ENCODE data around the gene HSPB9.
A peak's percentile ranks its signal among the peaks of the same experiment; 100 is the strongest.

The HSPB9 gene

GRCh38 chr17:42122371-42123303 is at the start of gene HSPB9:
TSS of gene HSPB9 (plus strand) at chr17:42122804. CDS start at chr17:42122851, 47 bp downstream.
- no peak within 1 kb of the TSS for H3K27ac ChIP-seq (ENCODE audit: low read depth, low read length)
- TF ChIP-seq EZH2phosphoT487 (conservative IDR thresholded peaks at IDR 0.05; ENCODE audit: low read length) (no peak), CTCF (IDR thresholded peaks at IDR 0.05; ENCODE audit: insufficient read depth, low read length, poor library complexity, severe bottlenecking) (no peak)
- H3K36me3 ChIP-seq (ENCODE audit: low read length): peaks cover 12% of the 10 kb centered on the region
- no peak within 1 kb of the TSS for H2AFZ ChIP-seq (ENCODE audit: low read depth, low read length, severe bottlenecking)
- H3K4me3 ChIP-seq (ENCODE audit: insufficient read depth, low read length, poor library complexity, severe bottlenecking): no peak within 1 kb of the TSS
- no peaks in the 10 kb centered on the region for H3K27me3 ChIP-seq (ENCODE audit: low read length)
- no peak within 1 kb of the TSS for H3K9ac ChIP-seq (ENCODE audit: low read length)
- no peaks in the 10 kb centered on the region for H3K9me2 ChIP-seq (replicated peaks; ENCODE audit: insufficient read depth, low read length)
- H3F3A ChIP-seq (ENCODE audit: insufficient read depth): 0 out of 2 replicates have a peak, but pooled peaks cover 7% of the 10 kb centered on the region
- H3K79me2 ChIP-seq (ENCODE audit: insufficient read depth, low read length): no peaks in the 10 kb centered on the region
- no peaks in the 10 kb centered on the region for H3K9me3 ChIP-seq (ENCODE audit: insufficient read depth, low read length)
- H3K4me2 ChIP-seq (ENCODE audit: low read depth, low read length, poor library complexity, severe bottlenecking): peak within 1 kb of the TSS; percentile 75
- no peaks in the 10 kb centered on the region for H4K20me1 ChIP-seq (ENCODE audit: low read depth, low read length)

- H3F3A ChIP-seq (ENCODE audit: insufficient read depth): no peaks in the 10 kb centered on the region
- no peak overlapping the region for H3K27ac ChIP-seq (ENCODE audit: low read depth, low read length)
- no peaks in the 10 kb centered on the region for H4K20me1 ChIP-seq (ENCODE audit: low read depth, low read length)
- H3K9ac ChIP-seq (ENCODE audit: low read length): no peak overlapping the region
- no peak overlapping the region for H3K4me2 ChIP-seq (ENCODE audit: low read depth, low read length, poor library complexity, severe bottlenecking)
- no peak overlapping the region for H3K4me3 ChIP-seq (ENCODE audit: insufficient read depth, low read length, poor library complexity, severe bottlenecking)
- no peaks in the 10 kb centered on the region for H3K9me3 ChIP-seq (ENCODE audit: insufficient read depth, low read length)
- no peaks in the 10 kb centered on the region for H3K36me3 ChIP-seq (ENCODE audit: low read length)
- no peak overlapping the region for H2AFZ ChIP-seq (ENCODE audit: low read depth, low read length, severe bottlenecking)
- no peak for TF ChIP-seq CTCF (IDR thresholded peaks at IDR 0.05; ENCODE audit: insufficient read depth, low read length, poor library complexity, severe bottlenecking)
- TF ChIP-seq EZH2phosphoT487 (conservative IDR thresholded peaks at IDR 0.05; ENCODE audit: low read length): no peak
- H3K27me3 ChIP-seq (ENCODE audit: low read length): no peaks in the 10 kb centered on the region
- H3K9me2 ChIP-seq (replicated peaks; ENCODE audit: insufficient read depth, low read length): no peaks in the 10 kb centered on the region
- no peaks in the 10 kb centered on the region for H3K79me2 ChIP-seq (ENCODE audit: insufficient read depth, low read length)
These were observed 46.8 kb upstream of the HSPB9 start for GRCh38 chr17:42075789-42076188.

GRCh38 chr17:42076797-42077559 is 45.6 kb upstream of the HSPB9 start:
- TF ChIP-seq EZH2phosphoT487 (conservative IDR thresholded peaks at IDR 0.05; ENCODE audit: low read length) (no peak), CTCF (IDR thresholded peaks at IDR 0.05; ENCODE audit: insufficient read depth, low read length, poor library complexity, severe bottlenecking) (no peak)
- H3K4me3 ChIP-seq (ENCODE audit: insufficient read depth, low read length, poor library complexity, severe bottlenecking): no peak overlapping the region
- H4K20me1 ChIP-seq (ENCODE audit: low read depth, low read length): no peaks in the 10 kb centered on the region
- no peaks in the 10 kb centered on the region for H3K9me3 ChIP-seq (ENCODE audit: insufficient read depth, low read length)
- no peak overlapping the region for H3K4me2 ChIP-seq (ENCODE audit: low read depth, low read length, poor library complexity, severe bottlenecking)
- H3K27me3 ChIP-seq (ENCODE audit: low read length): no peaks in the 10 kb centered on the region
- H3K9me2 ChIP-seq (replicated peaks; ENCODE audit: insufficient read depth, low read length): no peaks in the 10 kb centered on the region
- no peak overlapping the region for H3K9ac ChIP-seq (ENCODE audit: low read length)
- H3K79me2 ChIP-seq (ENCODE audit: insufficient read depth, low read length): no peaks in the 10 kb centered on the region
- no peak overlapping the region for H2AFZ ChIP-seq (ENCODE audit: low read depth, low read length, severe bottlenecking)
- no peaks in the 10 kb centered on the region for H3K36me3 ChIP-seq (ENCODE audit: low read length)
- H3K27ac ChIP-seq (ENCODE audit: low read depth, low read length): no peak overlapping the region
- no peaks in the 10 kb centered on the region for H3F3A ChIP-seq (ENCODE audit: insufficient read depth)

All from SU-DHL-6 (cell line).